Stimulated activated CD4-positive, alpha-beta T cell treated with anti-CD3 and anti-CD28 coated beads, Interleukin-1b, Interleukin-23, amount 100 ng/mL, for 48 hours (primary cell): Measurements from ENCODE around the gene WDR7.

ENCODE experiments used
- DNase-seq: peaks from one replicate; pipeline ENCODE4 v3.0.0-alpha.2; 2020

Gene WDR7

DNA sequence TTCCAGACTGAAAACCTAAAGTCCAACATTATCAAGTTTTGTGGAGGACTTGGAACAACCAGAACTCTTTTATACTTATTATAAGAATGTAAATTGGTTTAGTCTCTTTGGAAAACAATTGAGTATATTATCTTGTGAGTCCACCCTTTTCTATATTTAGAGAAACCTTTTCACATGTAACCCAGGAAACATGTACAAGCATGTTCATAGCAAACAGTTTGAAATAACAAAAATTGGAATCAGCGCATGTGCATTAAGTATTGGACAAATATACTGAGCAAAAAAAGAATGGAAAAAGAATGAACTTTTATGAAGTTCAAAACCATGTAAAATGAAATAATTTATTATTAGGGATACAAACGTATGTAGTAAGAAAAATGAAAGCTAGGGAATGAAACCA is 246.0 kb downstream of the WDR7 start:
- no peak for DNase-seq

DNA sequence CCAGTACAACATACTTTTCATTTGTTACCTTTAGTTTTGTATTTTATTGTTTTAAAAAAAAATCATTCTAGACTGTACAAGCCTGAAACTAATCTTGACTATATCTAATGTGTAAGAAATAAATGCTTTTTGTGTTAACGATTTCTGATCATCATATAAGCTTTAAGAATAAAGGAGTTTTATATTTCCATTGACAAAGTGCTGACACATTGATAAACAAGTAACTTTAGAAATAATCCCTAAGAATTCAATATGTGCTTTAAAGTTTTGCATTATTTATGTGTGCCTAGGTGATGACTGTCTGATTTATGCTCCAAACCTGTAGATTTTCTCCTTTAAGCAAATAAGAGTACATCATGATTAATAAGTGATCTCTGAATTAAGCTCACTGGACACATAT is 248.5 kb downstream of the WDR7 start:
- DNase-seq, result no peak

DNA sequence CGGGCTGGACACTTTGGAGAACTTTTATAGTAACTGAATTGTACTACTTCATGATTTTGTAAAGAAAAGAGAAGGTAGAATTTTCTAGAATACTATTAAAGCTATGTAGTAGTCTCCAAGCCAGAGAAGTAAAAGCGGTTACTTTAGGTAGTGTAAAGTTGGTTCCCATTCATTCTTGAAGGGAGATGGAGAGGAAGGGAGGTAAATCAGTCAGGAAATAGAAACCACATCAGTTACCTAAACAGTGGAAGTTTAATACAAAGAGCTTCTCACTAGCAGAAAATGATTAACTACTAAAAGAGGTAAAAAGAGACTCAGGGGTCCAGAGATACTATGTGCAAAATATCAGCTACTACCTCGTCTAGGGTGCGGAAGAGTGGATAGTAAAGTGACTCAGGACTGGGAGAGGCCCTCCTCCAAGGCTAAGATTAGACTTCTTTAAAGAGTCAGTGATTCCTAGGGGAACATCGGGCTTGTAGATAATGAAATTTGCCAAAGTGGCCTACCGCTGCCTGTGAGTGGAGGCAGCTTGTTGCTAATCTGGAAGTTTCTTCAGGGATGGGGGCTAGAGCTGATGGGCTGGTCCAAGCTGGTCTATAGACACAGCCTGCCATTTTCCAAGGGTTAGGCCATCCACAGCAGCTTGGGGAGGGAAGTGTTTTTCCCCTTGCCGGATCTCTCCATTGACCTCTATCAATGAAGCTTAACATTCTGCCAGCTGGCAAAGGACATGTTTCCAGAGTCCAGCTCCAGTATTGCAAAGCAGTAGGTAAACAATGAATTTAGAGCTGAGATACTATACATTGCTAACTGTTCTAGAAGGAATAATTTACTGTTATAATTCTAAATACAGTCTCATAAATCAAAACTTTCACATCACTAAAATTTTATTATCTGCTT is 249.3 kb downstream of the WDR7 start:
- DNase-seq, result no peak

DNA sequence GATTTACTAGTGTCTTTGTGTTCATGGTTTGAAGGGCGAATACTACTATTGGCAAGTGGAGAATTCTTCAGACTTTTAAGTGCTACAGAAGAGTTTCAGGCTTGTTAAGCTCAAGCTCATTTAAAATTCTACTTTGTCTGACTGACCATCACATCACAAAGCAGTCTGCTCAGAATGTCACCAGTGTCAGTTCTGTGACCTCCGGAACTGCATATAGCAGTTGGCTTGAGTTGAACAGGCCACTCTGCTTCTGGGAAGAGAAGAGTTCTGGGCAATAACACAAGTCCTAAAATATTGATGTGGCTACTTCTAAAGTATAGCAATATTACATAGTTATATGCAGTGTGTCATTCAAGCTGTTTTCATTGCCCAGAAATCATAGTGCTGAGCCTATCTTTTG is 250.8 kb downstream of the WDR7 start:
- no peak for DNase-seq

DNA sequence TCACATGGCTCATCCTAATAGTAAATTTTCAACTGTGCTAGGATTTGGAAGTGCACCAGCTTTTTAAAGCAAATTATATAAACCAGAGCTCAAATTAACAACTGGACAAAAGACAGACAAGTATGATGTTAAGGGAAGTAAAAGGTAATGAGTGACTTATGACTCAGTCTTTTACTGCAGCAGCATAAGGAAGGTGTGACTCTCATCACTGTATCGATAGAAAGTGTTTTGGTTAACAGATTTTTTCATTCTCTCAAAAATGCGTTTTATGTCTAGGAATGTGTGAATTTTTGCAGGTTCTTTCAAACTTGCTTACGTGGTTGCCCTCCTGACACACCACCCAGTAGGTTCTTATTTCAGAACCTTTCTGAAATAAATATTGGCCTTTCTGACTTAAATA is 251.5 kb downstream of the WDR7 start:
- no peak for DNase-seq

DNA sequence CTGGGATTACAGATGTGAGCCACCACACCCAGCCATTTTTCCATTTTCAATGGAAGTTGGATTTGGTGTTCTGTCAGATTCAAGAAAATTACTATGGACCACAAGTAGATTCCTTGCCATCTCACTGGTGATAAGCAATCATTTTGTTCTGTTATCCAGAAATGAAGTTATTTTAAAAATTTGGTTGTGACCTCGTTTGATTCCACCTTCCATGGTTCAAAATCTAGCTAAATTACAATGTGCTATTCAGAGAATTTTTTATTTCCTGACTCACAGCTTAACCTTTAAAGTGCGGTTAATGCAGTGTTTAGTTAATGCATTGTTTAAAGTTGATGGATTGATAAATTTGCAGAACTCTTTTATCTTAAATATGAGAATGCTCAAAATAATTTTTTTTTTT is 252.5 kb downstream of the WDR7 start:
- no peak for DNase-seq

DNA sequence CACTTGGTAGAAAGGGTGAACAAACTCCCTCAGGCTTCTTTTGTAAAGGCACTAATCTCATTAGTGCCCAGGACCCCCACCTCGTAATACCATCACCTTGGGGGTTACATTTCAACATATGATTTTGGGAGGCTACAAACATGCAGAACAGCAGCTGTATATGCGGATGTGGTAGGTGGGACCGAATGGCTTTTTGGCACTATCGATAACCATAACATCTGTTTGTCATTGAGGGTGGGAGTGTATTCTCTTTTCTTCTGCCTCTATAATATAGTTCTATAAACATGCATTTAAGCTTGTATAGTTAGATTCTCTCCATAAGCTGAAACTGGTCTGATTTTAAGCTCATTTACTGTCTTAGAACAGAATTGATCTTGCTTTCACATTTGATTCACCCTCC is 256.6 kb downstream of the WDR7 start:
- no peak for DNase-seq

DNA sequence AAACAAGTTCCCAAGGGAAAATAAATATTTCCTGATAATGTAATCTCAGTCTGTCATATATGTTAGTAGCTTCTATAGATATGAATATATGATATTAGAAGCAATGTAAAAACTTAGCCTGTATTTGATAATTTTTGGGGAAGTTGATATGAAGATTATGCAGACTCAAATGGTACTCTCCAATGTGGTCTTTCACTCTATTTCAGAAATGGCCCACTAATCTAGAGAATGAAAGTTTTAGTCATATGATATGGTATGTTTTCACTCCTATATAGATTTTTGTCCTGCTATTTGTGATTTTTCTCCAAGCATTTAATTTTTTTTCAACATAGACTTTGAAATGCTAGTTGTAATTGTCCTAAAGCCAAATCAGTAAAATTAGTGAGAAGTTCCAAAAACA is 259.1 kb downstream of the WDR7 start:
- DNase-seq, result no peak

DNA sequence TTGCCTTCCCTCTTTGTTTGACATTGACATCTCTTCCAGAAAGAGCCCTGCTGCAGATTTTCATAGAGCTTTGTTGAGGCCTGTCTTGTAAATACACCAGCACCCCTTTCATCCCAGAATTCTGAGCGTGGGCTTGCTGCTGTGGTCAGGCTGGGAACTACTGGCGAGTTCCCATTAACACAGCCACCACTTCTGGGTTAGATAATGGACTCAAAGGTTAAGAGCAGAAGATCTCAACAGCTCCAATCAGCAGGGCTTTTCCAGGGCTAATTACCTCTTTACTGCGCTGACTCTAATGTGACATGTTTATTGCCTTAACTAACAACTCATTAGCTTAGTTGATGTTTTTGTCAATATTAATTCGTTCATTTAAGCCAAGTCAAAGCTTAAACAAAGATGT is 259.8 kb downstream of the WDR7 start:
- no peak for DNase-seq

DNA sequence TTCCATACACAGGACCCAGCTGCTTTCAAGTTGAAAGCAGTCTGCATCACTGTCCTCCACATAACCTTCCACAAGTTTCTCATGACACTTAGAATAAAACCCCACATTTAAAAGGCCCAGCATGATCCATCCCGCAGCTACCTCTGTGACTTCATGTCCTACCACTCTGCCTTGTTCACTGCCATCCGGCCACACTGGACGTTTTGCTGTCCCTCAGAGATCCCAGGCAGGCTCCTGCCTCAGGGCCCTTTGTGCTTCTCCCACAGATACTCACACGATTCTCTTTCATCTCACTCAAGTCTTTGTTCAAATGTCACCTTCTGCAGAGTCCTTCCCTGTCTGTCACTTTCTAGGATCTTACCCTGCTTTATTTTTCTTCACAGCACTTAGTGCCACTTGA is 262.8 kb downstream of the WDR7 start:
- no peak for DNase-seq

DNA sequence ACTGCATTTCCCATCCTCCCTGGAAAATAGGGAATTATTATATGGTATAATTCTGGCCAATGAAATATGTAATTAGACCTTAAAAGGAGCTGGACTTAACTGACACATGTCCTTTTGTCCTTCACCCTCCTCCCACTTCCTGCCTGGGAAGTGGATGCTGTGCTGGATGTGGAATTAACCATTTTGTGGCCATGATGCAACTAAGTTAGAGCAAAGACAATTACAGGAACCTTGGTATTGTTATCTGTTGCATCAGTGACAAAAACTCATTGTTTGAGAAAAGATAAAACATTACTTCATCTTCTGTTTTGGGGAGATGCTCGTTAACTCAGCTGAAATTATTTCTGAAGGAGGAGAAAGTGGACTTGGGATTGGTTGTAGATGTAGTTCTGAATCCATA is 268.0 kb downstream of the WDR7 start:
- DNase-seq, result no peak

DNA sequence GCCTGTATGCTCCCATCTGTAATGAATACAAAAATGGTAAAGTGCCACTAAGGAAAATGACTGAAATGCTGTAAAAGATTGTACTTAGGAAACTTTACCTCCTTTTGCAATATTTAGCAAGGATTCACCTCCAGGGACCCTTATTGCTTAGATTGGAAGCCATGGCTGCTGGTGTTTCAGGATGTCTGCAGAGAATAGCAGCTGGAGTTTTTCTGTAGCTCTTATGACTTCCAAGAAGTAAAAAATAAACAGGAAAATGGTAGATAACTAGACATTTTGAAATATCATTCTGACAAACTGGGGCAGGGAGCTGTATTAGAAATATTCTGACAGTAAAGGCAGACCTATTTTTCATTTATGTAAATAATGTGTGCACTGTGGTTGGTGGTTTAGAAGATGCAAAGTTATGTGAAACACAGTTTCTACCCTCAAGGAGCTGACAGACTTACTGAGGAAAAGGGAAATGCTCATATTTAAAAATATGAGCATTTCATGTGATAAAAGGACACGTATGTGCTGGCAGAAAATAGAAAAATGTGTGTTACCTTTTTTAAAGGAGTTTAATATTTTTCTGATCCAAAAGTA is 270.8 kb downstream of the WDR7 start:
- no peak for DNase-seq

DNA sequence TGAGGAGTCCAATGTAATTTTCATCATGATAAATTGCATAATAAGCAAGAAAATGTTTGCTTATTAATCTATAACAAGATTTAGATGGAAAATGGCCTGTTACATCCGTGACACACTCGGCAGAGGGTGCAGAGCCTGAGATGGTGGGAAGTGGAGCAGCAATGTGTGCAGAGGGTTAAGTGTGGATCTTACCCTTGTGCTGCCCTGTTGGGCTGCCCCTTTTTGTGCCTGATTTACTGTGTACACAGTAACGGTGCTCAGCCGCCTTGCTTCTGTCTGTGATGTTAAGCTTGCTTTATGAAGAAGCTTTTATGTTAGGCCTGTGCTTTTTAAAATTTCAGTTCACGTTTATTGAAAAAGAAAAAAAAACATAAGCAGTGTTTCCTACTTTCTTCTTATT is 275.6 kb downstream of the WDR7 start:
- DNase-seq, result no peak

DNA sequence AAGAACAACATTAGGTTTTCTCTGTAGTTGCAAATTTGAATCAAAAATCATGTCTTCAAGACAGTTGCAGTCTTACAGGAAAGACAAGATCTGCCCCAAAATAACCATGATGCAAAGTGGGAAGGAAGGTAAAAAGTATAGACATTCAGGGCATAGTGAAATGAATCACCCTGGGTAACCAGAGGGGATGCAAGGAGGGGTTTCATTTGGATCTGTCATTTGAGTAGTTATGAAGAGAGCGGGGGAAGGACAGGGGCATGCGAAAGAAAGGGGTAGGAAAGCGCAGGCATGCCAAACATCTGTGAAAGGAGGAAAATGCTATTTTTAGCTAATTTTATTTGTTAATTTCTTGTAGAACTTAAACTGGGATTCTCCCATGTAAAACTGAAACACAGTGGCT is 276.6 kb downstream of the WDR7 start:
- no peak for DNase-seq

DNA sequence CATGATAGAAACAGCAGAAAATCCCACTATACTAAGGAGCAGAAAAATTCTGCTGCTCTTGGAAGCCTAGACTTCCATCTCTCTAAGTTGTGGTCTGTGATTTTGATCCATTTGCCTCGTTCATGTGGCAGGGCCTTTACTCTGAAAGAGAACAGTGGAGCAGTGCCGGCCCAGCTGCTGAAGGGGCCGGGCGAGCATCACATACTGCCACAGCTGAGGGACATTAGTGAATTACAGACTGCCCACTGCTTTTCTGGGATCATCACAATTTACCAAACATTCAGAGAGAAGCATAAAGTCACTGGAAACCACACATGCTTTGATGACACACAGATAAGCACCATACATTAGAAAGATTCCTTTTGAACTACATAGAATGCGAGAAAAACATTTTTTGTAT is 278.7 kb downstream of the WDR7 start:
- DNase-seq, result no peak

DNA sequence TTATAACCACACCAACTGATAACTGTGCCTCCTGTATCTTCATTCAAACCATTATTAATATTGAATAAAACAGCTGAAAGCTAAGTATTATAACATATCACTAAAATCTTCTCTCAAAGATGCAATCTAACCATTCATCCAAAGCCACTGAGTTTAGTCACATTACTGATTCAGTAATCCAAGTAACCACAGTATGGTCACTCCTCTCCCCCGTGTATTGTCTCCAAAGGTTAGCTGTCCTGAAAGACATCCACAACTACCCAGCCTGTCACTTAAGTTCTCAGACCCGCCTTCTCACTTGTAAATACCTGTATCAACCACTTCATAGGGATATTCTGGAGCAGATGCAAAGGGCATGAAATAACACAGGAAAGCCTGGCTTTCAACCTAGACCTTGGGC is 282.3 kb downstream of the WDR7 start:
- DNase-seq, result no peak

DNA sequence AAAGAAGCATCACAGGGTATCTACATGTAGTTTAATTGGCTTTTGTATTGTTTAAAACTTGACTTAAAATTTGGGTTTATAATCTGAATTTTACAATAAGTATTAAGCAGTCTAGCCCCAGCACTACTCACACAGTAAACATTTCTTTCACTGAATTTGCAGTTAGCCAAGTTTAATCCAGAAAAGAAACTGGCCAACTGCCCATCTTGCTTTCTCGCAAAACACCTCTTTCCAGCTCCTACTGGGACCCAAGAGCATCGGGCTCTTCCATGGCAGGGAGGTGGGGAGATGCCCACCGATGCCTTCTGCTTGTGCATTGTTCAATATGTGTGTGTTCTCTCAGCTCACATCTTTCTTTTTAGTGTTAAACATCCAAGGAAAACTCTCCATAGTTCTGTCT is 283.0 kb downstream of the WDR7 start:
- DNase-seq, result no peak

DNA sequence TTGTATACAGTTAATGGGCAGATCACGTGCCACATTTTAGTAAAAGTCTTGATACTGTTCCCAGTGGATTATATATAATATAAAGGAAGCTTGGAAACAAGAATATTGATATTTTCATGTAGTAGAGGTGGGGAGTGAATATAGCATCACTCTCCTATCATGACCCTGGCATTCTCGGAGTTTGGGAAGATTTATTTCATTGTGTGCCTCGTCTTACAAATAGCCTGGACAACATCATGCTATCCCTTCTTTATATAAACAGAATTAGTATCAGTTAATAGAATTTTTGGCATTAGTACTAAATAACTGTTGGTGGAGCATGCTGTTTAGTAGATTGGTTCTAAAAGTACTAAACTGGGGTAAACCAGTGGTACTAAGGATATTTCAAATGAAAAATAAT is 283.7 kb downstream of the WDR7 start:
- DNase-seq, result no peak

DNA sequence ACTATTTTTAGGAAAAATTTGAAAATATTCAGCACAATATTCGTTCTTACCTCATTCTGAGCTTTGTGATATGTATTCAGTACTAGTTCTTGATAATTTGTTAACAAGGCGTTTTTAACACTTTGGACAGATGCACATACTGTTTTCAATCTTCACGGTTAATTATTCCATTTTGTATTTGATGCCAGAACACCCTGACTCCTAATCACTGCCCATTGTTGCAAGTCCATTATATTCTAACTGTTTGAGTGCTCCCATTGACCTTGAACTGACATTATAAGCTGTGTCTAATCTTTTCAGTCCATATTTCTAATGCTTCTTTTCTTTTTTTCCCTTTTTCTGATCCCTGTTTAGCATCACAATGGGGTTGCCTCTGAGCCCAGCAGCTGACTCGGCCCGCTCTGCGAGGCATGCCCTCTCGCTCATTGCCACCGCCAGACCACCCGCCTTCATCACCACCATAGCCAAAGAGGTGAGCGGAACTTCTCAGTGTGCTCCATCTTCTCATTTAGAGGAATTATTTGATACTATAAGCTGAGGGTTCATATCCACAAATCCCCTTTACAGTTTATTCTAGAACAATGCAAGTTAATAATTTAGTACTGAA is 284.4 kb downstream of the WDR7 start:
- DNase-seq, result no peak

DNA sequence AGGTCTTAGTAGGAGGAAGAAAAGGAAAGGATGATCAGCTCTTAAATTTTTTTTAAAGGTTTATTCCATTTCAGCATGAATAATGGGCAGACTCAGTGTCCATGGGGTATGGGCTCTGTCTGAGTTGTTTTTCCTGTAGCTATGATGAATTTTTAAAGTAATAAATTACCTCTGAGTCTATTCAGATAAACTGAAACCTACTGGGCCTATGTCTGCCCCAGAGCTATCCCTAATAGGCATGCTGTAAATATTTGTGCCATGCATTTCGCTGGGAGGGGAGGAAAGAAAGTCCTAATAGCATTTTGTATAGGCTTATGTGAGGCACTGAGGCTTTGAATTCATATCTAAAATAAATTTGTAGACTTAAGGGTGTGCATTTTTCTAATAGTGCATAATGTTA is 285.3 kb downstream of the WDR7 start:
- DNase-seq, result no peak

DNA sequence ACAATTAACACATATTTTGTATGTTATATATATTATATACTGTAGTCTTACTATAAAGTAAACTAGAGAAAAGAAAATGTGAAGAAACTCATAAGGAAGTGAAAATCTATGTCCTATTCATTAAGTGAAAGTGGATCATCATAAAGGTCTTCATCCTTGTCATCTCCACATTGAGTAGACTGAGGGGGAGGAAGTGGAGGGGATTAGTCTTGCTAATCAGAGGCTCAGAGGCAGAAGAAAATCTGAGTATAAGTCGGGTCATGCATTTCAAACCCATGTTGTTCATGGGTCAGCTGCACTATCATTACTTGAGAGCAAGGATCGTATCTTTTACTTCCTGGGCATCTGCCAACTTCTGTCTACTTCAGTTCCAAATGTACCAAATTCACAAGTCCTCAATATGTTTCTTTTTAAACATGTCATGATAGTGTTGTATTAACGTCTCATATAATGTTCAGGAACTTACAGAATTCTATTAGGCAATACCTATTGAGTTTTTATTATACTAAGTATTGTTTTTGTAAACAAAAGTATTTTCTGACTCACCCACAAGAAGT is 286.8 kb downstream of the WDR7 start:
- no peak for DNase-seq

DNA sequence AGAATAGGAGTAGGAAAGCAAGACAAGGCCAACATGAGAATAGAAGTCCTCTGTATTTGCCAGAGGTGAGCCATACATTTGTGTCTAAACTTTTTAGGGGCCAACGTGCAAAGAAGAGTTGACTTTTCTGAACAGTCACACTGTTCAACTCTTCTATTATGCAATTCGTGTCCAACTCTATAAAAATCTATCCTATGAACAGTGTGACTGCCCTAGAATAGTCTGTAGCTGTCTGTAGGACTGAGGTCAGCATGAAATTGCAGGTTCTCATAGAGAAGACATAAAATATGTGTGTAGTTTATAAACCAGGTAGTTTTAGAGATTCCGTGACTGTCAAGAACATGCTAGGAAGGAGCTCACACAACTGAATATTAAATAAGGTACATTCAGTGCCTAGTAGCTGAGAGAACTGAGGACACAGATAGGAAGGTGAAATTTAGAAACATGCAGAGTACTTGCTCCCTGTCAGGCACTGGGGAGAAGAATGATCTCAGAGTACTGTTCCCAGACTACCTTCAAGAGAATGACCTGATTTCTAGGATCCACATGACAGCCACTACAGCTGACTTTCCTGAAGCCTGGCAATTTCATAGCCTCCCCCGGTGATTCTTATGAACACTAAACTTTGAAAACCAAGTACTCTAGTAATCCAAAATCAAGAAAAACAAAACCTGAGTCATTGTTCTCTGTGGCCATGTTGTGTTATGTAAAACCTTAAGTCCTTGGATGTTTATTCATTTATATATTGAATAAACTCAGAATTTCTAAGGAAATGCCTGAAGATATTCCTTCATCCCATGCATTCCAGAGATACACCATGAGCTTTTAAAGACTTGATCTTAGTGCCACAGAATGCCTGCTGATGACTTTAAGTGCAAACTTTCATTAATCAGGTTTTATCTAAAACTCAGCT is 294.3 kb downstream of the WDR7 start:
- DNase-seq, result no peak

DNA sequence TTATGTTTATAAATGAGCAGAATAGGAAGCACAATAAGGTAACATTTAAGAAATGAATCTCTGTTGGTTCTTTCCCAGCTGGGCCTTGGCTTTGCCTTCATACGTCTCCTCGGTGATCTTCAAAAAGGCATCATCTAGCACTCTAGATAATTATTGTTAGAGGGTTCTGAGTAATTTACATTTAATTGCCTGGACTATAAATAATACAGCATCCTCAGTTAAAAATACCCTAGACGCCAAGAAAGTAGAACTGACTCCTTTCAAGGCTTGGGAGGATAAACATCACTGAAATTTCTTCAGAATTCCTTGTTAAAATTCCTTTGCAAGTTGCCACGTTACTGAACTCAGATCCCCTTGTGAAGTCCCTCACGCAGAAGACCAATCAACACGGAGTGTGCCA is 296.1 kb downstream of the WDR7 start:
- no peak for DNase-seq
